GM19238 (cell line): ENCODE results near the gene ITFG1.
"Not testable (repeated sequence)": the region's sequence is repeated elsewhere in the genome, so short reads cannot be mapped to it uniquely, and the experiment has no call there.

Experiments
- DNase-seq: peaks from one replicate; pipeline ENCODE4 v3.0.0; 2011; ENCODE audit warnings: low spot score; ENCODE audit not compliant: insufficient read length

The ITFG1 gene

GRCh38 chr16:47473792-47474191 lies 12.9 kb upstream of the ITFG1 start:
- DNase-seq = no peak

- not testable (repeated sequence) for DNase-seq
Measured at GRCh38 chr16:47473004-47473403, 12.1 kb upstream of the ITFG1 start.

- DNase-seq = no peak
Measured at GRCh38 chr16:47470810-47471209, 9.9 kb upstream of the ITFG1 start.

- no peak for DNase-seq
Measured at GRCh38 chr16:47470211-47470610, 9.3 kb upstream of the ITFG1 start.

GRCh38 chr16:47469227-47469626 lies 8.4 kb upstream of the ITFG1 start:
- DNase-seq = no peak

GRCh38 chr16:47468070-47468689 lies 7.3 kb upstream of the ITFG1 start:
- not testable (repeated sequence) for DNase-seq

GRCh38 chr16:47467501-47467900 lies 6.6 kb upstream of the ITFG1 start:
- DNase-seq = no peak

- no peak for DNase-seq
Measured at GRCh38 chr16:47465919-47466630, 5.2 kb upstream of the ITFG1 start.

GRCh38 chr16:47463771-47464624 lies 3.1 kb upstream of the ITFG1 start:
- DNase-seq = no peak

GRCh38 chr16:47461598-47462266 lies 869 bp upstream of the ITFG1 start:
- no peak for DNase-seq

GRCh38 chr16:47460359-47460710 lies 528 bp downstream of the ITFG1 start:
- no peak for DNase-seq

GRCh38 chr16:47459603-47460002 lies 1.3 kb downstream of the ITFG1 start:
- DNase-seq = no peak

GRCh38 chr16:47458331-47458730 lies 2.5 kb downstream of the ITFG1 start:
- DNase-seq = no peak

GRCh38 chr16:47449788-47450187 lies 11.1 kb downstream of the ITFG1 start:
- DNase-seq = no peak

- DNase-seq = no peak
Measured at GRCh38 chr16:47448830-47449575, 11.9 kb downstream of the ITFG1 start.

GRCh38 chr16:47446431-47446830 lies 14.4 kb downstream of the ITFG1 start:
- DNase-seq = no peak

GRCh38 chr16:47442884-47443283 lies 18.0 kb downstream of the ITFG1 start:
- not testable (repeated sequence) for DNase-seq

GRCh38 chr16:47440066-47440465 lies 20.8 kb downstream of the ITFG1 start:
- not testable (repeated sequence) for DNase-seq

- DNase-seq = not testable (repeated sequence)
Measured at GRCh38 chr16:47434274-47434673, 26.6 kb downstream of the ITFG1 start.

GRCh38 chr16:47431960-47432359 lies 28.9 kb downstream of the ITFG1 start:
- DNase-seq = no peak

- DNase-seq = no peak
Measured at GRCh38 chr16:47426806-47427205, 34.1 kb downstream of the ITFG1 start.
